Epithelial cell of prostate (primary cell): ENCODE data around the gene CLEC16A.

Source experiments
- DNase-seq: peaks from one replicate; pipeline ENCODE4 v3.0.0-alpha.2; 2011; ENCODE audit warnings: low read depth, low spot score
- H3K27ac ChIP-seq: fragments of 450-650 bp; 2 replicates; pipeline ENCODE4 v1.5.1; 2017; ENCODE audit warnings: mild to moderate bottlenecking

CLEC16A gene

DNA sequence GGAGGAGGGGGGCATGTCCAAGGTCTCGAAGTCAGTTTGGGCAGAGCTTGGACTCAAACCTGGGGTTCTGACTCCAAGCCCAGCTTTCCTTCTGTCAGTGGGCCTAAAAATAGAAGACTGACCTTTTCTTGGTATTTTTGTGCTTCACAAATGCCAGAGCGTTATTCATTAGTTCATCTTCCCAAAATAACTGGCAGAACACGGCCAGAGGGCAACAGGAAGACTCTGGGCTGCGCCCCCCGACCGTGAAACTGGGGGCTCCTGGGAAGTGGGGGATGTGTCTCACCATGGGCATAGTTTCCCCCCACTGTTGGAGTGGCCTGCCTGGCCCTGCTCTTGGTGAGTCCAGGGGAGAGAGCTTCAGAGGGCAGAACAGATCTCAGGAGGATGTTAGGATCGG lies 217.6 kb downstream of the CLEC16A start:
- no peak overlapping the region for H3K27ac ChIP-seq
- no peak for DNase-seq

DNA sequence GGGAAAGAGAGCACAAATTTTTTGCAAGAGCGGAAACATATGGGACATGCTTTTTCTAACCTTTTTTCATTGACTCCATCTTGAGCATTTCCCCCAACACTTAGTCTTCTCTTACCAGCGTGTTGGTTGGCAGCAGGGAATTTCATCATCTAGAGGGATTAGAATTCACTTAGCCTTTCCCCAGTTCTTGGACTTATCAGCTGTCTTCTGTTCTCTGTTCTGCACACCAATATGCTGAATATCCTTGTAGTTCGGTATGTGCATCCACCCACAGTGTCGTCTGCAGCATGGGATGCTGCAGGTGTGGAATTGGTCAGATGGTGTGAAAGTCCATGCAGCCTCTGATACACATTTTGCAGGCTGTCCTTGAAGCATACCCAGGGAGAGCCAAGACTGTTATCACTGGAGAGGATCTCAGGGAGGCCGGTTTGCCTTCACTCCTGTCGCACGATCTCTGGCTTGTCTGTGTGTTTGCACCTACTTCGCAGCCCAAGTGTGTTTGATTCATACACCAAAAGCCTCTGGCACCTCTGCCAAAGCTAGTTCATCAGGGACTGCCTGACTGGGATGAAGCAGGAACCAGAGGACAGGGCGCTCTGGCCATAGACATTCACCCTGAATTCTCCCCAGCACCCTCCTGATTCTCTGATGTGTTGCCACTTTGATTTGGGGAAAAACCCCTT lies 218.4 kb downstream of the CLEC16A start:
- DNase-seq: no peak
- no peak overlapping the region for H3K27ac ChIP-seq

DNA sequence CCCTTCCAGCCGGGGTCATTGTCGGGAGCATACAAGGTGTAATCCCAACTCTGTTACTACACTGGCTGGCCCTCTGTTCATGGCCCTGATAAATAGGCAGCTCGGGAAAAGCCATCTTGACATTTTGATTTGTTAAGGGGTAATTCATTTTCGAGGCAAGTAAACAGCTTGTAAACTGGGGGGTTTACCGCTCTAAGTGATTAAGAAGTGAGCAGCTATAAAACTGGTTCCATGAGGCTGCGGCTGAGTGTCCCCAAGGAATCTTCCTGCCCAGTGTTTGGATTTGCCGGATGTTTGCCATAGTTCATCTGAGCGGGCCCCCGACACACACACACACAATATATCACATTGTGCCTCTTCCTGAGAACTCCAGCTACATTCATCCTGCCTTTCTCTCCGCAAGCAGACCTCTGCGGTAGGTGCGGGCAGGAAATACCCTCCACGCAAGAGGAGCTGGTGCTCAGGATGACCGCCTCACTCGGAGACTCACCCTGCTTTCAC lies 219.4 kb downstream of the CLEC16A start:
- H3K27ac ChIP-seq: no peak overlapping the region
- DNase-seq: no peak

DNA sequence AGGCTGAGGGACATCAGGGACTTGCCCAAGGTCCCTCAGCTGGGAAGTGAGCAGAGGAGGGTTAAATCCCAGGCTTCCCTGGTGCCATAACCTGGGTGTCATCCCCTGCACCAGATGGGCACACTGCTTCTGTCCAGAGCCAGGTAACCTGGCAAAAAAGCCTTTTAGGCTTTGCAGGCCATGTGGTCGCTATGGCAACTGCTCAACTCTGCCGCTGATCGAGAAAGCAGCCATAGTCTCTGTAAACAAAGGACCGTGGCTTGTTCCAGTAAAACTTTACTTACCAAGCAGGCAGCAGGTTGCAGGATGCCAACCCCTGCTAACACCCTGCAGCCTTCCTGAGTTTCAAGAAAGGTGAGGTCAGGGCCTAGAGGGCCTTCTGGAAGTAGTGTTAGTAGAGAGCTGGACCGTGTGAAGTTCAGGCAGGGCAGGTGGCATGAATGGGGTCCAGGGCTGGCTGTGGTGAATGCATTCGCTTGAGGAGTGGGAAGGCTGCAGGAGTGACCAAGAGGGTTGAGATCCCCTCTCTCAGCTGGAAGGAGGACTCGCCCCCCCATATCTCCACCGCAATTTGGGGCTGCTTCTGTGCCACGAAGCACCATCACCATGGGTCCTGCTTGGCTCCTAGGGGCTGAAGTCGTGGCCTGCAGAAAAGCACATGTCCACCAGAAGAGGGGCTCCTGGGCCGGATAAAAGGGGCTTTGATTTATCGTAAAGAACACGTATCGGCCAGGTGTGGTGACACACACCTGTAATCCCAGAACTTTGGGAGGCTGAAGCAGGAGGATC lies 220.3 kb downstream of the CLEC16A start:
- no peak for DNase-seq
- no peak overlapping the region for H3K27ac ChIP-seq

DNA sequence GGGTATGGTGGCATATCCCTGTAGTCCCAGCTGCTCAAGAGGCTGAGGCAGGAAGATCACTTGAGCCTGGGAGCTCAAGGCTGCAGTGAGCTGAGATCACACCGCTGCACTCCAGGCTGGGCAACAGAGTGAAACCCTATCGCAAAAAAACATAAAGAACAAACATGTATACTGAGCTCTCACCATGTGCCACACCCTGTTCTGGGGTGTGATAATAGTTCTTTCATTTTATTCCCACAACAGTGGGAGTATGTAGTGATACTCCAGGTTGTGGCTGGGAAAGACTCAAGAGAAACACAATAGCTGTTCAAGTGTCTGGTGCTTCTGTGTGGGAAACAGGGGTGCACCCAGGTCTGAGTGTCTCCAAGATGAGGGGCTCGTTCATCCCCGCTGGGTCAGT lies 221.0 kb downstream of the CLEC16A start:
- H3K27ac ChIP-seq: no peak overlapping the region
- no peak for DNase-seq

DNA sequence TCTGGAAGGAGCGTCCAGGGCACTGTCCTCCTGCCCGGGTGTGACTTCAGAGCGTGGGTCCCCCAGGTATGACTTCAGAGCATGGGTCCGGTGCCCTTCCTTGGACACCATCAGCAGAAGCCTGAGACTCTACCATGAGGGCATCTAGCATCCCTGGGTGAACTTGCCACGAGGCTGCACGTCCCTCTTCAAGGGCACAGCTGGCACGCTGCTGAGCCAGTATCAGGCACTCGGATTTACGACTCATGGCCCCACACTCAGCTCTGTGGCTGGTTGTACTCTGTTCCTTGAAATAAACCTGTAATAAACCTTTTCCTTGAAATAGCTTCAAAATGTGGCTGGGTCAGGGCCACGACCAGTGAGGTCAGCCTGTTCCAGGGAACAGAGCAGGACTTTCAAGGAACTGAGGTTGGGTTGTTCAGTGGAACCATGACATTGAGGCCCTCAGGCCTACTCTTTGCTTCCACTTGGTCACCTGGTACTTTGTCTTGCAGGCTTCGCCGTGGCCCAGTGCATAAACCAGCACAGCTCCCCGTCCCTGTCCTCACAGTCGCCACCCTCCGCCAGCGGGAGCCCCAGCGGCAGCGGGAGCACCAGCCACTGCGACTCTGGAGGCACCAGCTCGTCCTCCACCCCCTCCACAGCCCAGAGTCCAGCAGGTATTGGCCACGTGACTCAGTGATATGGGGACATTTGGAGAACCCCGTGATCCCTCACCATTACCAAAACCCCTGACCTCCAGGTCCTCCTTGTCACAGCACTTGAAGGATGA lies 221.7 kb downstream of the CLEC16A start:
- H3K27ac ChIP-seq: no peak overlapping the region
- DNase-seq: no peak

DNA sequence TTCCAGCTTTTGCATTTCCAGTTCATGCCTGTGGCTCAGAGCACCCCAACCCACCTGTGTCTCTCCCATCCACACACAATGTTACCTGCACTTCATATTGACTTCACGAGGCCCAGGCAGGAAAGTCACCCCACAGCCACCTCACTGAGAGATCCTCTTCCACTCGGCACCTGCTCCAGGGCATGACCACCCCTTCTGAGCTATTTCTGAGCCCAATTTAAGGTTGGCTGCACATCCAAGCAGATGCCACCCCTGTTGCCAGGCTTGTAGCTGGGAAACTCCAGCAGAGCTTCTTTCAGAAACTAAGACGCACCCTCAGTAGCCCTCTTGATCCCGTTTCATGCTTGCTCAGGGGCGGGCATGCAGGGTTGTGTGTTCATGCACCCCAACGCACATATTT lies 223.2 kb downstream of the CLEC16A start:
- no peak for DNase-seq
- H3K27ac ChIP-seq: no peak overlapping the region

DNA sequence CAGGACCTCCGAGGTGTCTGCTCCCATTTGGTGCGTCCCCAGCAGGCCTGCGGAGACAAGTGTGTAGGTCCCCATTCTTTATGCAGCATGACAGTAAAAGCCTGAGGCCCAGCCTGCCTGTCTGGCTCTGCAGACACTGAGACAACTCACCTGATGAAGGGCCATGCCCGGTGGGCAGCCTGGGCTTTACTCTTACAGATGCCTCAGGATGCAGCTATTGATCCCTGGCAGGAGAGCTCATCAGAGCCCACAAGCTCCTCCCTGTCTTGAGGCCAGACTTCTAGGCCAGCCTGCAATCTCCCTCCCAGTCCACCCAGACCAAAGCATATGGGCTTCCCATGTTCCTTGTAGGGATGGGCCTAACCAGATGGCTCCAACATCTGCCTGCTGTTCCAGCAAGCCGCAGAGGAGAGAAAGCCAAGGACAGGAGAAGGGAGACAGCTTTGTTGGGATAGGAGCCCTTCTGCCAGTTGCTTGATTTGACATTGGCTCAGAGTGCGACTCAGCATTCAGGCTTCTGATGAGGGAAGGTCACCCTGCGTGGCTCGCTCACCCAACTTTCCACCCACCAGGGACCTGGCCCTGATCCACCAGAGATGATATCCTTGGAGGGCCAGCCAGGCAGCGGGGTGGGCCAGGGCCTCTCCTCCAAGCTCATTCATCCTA lies 224.2 kb downstream of the CLEC16A start:
- no peak overlapping the region for H3K27ac ChIP-seq
- no peak for DNase-seq

DNA sequence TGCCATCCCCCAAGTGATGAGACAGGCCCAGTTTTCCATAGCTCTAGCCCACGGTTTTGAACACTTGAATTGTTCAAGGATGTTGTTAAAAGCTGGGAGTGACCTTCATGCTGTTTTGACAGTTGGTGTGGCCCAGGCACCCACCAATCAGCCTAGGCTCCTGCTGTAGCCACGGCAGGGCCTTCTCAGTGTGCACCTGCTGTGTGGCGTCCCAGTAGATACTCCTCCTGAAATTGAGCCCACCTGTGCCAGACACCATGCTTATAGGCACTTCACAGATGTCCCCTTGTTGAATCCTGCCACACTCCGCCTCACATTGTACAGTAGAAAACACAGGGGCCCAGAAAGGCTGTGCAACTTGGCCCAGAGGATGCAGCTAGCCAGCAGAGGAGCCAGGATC lies 225.3 kb downstream of the CLEC16A start:
- H3K27ac ChIP-seq: no peak overlapping the region
- DNase-seq: no peak

DNA sequence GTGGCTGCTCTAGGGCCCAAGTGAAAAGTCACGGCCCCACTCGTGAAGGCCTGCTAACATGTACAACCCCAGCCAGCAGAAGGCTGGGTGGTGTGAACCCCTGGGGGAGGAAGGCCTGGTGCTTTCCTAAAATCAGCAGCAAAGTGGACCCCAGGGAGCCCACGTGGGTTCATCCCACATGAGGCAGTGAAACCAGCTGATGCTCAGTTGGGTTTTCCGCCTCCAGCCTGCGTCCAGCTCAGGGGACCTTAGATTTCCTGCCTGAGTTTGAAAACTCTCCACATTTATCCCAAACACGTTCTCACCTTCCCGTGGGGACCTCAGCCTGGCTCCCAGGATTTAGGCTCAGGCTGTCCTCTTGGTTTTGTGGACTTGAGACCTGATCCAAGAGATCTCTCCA lies 225.8 kb downstream of the CLEC16A start:
- no peak for DNase-seq
- no peak overlapping the region for H3K27ac ChIP-seq

DNA sequence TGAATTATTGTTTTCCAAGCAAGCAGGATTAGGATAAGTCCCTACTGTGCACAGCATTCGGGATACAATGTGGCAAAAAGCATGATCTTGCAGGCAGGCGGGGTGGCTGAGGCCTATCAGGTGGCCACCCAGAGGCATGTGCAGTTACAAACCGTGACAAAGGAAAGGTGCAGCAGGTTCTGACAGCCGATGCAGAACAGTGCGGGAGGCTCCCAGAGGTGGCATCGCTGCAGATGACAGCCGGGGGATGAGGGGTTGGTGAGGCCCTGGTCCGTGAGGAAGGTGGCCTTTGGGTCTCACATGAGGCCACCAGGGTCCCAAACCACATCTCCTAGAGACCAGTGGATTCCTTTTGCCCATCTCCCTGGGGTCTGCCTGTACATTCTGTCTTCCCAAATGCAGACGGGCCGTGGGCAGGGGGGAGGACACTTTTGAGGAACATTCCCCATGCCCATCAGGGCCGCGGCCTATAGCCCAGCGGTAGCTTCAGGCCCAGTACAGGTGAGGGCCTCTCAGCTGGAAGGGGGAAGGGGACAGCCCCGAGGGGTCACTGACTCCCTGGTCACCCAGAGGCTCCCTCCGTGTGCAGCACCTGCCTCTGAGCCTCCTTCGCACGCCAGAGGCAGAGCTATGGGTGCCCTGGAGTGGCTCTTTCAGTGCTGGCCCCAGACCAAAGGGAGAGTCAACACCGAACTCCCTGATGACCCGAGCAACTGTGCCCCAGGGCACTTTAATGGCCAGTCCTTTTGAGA lies 226.5 kb downstream of the CLEC16A start:
- no peak overlapping the region for H3K27ac ChIP-seq
- no peak for DNase-seq

DNA sequence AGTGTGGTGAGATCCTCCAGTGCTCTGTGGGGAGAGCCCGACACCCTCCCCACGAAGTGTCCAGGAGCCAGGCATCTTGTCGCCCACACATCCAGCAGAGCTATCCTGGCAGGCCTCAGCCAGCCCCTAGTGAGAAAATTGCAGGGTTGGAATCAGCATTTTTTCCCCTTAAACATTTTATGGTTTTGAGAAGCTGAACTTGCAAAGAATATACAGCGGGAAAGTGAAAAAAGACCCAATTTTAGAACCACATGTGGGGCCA lies 227.0 kb downstream of the CLEC16A start:
- no peak overlapping the region for H3K27ac ChIP-seq
- DNase-seq: no peak

DNA sequence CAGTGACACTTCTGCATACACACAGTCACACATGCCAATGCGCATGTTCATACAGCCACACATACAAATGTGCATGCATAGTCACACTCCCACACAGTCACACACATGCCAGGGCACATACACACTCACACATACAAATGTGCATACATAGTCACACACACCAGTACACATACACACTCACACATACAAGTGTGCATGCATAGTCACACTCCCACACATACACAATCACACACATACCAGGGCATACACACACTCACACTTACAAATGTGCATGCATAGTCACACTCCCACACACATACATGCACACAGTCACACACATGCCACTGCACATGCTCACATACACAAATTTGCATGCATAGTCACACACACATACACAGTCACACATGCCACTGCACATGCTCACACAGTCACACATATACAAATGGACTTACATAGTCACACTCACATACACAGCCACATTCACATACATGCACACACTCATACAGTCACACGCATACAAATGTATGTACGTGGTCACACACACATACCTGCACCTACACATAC lies 227.5 kb downstream of the CLEC16A start:
- DNase-seq: no peak
- H3K27ac ChIP-seq: no peak overlapping the region

DNA sequence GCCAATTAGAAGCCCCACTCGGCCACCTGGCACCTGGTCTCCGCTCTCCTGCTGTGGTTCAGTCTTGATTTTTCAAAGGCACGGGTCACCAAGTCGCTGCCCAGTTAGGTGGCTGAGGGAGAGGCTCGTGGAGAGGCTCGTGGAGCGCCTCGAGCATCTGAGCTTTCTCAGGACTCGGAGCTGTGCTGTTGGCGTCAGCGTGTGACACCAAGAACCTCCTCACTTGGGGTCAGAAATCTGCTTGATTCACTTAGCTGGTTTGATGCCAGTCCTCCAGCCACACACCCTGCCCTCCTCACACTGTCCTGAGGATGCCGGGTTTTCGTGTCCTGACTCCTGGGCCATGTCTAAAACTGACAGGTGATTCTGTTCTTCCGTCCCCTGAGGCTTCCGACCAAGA lies 229.1 kb downstream of the CLEC16A start:
- no peak overlapping the region for H3K27ac ChIP-seq
- no peak for DNase-seq

DNA sequence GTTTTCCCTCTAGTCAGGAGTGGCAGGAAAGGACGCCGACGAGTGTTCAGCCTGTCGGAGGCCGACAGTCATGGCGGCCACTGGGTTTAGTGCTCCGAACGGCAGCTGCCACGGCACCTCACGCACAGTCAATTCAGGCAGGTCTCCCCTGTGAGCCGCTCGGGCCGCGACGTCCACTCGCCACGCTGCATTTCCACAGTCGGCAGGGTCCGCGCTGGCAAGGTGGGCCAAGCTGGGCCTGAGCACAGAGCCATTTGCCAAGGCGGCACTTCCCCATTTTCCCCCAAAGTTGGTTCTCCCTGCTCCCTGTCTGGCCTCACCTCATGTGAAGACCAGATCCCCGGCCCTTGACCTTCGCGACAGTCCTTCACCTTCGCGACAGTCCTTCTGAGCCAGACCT lies 229.8 kb downstream of the CLEC16A start:
- no peak for DNase-seq
- no peak overlapping the region for H3K27ac ChIP-seq

DNA sequence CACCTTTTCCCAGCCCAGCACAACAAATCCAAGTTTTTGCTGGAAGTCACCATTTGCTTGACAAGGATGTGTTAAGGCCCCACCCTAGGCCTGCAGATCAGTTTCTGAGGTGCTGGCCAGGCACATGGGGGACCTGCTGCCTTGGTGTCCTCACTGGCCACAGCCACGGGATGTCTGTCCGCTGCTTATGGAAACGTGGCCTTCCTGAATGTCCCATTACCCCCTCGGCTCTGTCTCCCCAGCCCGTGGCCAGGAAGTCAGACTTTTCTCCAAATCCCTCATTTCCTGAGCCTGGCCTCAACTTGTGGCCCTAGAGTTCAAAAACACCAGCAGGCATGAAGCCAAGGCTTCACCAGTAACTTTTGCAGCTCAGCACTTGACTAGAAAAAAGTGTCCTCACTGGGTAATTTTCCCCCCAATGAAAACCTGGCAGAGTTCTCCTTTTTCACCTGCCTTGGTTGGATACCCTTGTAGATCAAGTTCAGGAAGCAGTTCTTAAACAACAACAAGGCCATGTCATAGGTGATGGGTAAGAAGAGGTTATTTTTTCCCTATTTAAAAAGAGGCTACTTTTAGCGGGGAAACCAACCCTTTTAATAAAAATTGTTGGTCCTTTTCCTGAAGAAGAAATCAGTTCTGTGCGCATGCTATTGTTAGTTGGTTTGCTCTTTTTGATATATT lies 230.9 kb downstream of the CLEC16A start:
- H3K27ac ChIP-seq: no peak overlapping the region
- no peak for DNase-seq

DNA sequence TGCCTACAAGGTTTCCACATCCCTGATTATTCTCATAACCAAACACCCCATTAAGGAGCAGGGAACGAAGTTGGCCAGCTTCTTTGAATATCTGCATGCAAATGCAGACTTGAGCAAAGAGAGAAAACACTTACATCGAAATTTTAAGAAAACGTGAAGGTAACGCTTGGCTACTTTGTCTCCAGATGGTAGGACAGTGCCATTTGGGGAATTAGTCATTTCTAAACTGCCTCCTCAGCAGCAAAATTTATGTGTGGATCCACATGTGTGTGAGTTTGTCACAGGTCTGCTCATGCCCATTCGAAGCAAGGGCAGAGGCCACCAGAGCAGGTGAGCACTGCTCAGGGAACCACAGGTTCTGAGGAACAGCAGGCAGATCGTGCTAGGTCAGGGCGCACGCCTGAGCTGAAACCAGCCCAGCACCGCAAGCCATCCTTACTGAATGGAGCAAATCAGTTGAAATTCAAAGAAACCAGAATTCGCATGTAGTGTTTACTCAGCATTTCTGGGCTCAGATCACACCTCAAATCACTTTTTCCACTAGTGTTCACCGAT lies 231.5 kb downstream of the CLEC16A start:
- H3K27ac ChIP-seq: no peak overlapping the region
- no peak for DNase-seq

DNA sequence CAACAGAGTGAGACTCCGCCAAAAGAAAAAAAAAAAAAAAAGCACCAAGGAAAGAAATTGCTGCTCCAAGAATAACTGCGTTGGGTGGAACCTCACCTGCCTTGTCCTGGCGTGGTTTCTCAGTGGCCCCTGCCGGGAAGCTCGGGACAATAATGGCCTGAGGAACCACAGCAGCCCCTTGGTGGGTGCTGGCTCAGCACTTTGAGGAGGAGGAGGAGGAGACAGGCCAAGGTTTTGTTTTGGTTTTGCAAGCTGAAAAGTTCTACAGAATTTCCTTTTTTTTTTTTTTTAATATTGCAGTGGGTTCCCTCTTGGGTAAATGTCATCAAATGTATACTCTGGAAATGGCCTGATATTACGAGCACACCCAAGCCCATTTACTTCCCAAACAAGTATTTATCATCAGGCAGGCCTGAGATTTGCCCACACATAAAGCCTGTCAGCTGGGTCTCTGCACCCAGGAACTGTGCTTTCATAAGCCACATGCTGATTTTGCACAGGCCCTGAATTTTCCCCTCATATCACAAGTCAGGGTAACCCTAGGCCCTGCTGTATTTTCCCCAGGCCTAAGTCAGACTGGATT lies 233.3 kb downstream of the CLEC16A start:
- DNase-seq: no peak
- no peak overlapping the region for H3K27ac ChIP-seq

DNA sequence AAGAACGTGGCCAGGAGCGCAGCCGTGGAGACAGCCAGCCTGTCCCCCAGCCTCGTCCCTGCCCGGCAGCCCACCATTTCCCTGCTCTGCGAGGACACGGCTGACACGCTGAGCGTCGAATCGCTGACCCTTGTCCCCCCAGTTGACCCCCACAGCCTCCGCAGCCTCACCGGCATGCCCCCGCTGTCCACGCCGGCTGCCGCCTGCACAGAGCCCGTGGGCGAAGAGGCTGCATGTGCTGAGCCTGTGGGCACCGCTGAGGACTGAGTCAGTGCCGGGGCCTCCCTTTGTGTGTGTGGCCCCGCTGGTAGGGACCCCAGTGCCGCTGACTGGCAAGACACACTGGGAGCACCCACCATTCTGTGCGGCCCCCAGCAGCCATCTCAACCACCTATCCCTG lies 234.1 kb downstream of the CLEC16A start:
- no peak overlapping the region for H3K27ac ChIP-seq
- DNase-seq: no peak
